Smooth muscle cell of the coronary artery (primary cell): ENCODE measurements around the gene PRORP. TPM values are rescaled to one million over a fixed set of nuclear protein-coding genes. Genes with fewer than 3 reads are reported as not detected.

Source experiments
- total RNA-seq: library from RNA; depleted of rRNA; stranded (reverse); fragments of >200 nt; gene quantifications from 2 replicates; pipeline ENCODE4 v1.2.3, GENCODE V29; 2014; ENCODE audit warnings: low replicate concordance

The PRORP gene
- 10.9 and 17.7 TPM in 2 replicates for total RNA-seq

DNA sequence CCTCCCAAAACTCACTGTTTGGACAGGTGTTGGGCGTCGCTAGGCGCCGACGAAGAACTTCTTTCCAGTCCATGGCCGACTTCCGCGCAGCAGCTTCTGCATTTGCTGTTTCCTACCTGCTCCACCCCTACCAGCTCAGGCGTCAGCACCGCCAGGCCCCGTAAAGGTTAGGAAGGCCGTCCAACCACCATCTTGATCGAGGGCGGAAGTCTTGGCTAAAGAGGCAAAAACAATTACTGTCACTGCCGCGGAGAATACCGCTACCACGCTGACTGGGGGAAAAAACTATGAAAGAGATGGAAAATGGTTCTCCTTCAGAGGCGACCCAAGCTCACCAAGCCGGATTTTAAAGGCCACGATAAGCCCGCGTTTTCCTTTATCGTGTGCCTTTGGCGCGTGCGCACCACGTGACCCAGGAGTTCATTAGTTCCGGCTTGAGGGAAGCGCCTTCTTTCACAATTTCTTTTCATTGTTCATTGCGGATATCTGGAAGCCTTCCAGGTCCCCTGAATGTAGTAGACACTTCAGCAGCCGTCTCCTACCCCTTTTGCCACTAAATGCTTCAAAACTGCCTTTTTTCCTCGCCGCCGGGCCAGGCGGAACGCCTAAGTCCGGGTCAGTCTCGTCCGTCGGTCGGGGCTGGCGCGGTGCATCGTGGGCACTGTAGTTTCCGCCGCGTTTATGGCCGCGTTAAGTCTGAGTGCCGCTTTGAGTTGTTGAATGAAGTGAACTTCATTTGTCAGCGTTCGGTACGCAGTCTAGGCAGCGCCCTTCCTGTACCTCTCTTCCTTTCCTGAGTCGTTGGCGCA, at the start of gene PRORP, which contains the start of gene PPP2R3C:
Gene PRORP (plus strand): TSS at position 666 of the 809 bp plus-strand sequence. CDS start 694 bp downstream, outside the sequence.
Gene PPP2R3C (minus strand): TSS at position 104 of the 809 bp plus-strand sequence. CDS start 31 bp downstream, at position 73.

Other genes starting within 250 kb of the PRORP start
- 18.4 and 30.8 TPM in 2 replicates for gene BAZ1A, start 247.2 kb upstream of the PRORP start, total RNA-seq
- gene SRP54, start 139.6 kb upstream of the PRORP start, total RNA-seq = 49.1 and 81.3 TPM in 2 replicates
- gene FAM177A1, start 76.3 kb upstream of the PRORP start, total RNA-seq = 30.5 and 74.6 TPM in 2 replicates
- gene PPP2R3C, start 562 bp upstream of the PRORP start, total RNA-seq = 14.0 and 27.1 TPM in 2 replicates
- 202 and 233 TPM in 2 replicates for gene PSMA6, start 169.8 kb downstream of the PRORP start, total RNA-seq